ENCODE measurements around the gene ZNF18. TPM values are rescaled to one million over a fixed set of nuclear protein-coding genes. Genes with fewer than 3 reads are reported as not detected.

ZNF18 gene
- total RNA-seq, 2 experiments from 2014 or later: 9.1 TPM

DNA sequence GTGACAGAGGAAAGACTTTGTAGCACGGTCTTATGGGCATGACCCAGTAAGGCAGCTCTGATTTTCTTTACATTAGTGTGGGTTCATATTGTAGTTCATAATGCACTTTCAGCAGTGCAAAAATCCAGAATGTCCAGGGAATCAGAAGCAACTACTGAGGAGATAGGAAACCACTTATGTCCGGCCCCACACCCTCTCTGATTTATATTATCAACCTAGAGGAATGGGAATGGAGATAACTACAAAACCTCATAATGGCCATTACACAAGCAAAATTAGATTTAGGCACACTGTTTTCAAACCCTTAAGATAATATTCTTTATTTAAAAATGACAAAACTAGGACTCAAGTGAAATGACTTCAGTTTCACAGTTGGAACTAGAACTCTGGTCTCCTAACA lies 31.3 kb upstream of the ZNF18 start:
- H3K4me2 ChIP-seq (ENCODE audit: low read length): no peak overlapping the region
- CTCF ChIA-PET (ENCODE audit: unreplicated experiment): no interaction called here
- H3K9me2 ChIP-seq (ENCODE audit: insufficient read depth, low read length): no peaks in the 10 kb centered on the region
- H4K20me1 ChIP-seq (ENCODE audit: insufficient read depth, low read length): peaks cover 34% of the 10 kb centered on the region; the same call in 1 of the 2 replicates
- no peak overlapping the region for H3K27ac ChIP-seq (ENCODE audit: low read depth, low read length, poor library complexity, severe bottlenecking)
- no TSS peak for BruUV-seq (replicated peaks)
- POLR2A ChIA-PET: no interaction called here
- no peaks in the 10 kb centered on the region for H3K9me3 ChIP-seq (ENCODE audit: low read length)
- no peaks in the 10 kb centered on the region for H3K36me3 ChIP-seq (ENCODE audit: insufficient read depth, low read length)
- H3K79me2 ChIP-seq (ENCODE audit: insufficient read depth, low read depth, low read length): peaks cover 46% of the 10 kb centered on the region; the same call in 1 of the 2 replicates
- intact Hi-C loops (cut with micrococcal nuclease; ENCODE audit: unreplicated experiment): no loop called here
- H3K4me3 ChIP-seq (ENCODE audit: low read depth, low read length, poor library complexity, severe bottlenecking): no peak overlapping the region
- TF ChIP-seq, protein P1, sequence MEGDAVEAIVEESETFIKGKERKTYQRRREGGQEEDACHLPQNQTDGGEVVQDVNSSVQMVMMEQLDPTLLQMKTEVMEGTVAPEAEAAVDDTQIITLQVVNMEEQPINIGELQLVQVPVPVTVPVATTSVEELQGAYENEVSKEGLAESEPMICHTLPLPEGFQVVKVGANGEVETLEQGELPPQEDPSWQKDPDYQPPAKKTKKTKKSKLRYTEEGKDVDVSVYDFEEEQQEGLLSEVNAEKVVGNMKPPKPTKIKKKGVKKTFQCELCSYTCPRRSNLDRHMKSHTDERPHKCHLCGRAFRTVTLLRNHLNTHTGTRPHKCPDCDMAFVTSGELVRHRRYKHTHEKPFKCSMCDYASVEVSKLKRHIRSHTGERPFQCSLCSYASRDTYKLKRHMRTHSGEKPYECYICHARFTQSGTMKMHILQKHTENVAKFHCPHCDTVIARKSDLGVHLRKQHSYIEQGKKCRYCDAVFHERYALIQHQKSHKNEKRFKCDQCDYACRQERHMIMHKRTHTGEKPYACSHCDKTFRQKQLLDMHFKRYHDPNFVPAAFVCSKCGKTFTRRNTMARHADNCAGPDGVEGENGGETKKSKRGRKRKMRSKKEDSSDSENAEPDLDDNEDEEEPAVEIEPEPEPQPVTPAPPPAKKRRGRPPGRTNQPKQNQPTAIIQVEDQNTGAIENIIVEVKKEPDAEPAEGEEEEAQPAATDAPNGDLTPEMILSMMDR (conservative IDR thresholded peaks at IDR 0.05; ENCODE audit: low read length): no peak
- no peak for TF ChIP-seq EZH2phosphoT487 (IDR thresholded peaks at IDR 0.05; ENCODE audit: borderline replicate concordance, low read depth, low read length)
- no peak for DNase-seq (ENCODE audit: low spot score)
- no peak overlapping the region for H2AFZ ChIP-seq (ENCODE audit: low read length)
- H3K4me1 ChIP-seq (ENCODE audit: insufficient read depth, low read length, poor library complexity, severe bottlenecking): no peaks in the 10 kb centered on the region

DNA sequence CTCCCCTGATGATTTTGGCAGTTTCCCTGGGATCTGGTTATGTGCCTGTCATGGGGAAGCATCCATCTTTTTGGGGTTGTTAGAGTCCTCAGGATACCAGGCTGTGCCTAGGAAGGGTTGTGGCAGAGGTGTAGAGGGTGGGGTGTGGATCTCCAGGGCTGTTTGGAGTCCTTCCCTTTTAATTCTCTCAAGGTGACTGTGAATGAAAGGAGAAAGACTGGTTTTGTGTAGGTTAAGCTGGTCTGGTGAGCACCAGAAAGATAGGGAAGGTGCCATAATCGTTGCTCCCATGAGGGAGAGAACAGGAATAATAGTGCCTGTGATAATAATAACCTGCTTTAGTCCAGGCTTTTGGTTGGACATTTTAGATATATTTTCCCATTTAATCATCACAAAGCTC lies 30.4 kb upstream of the ZNF18 start:
- no TSS peak for BruUV-seq (replicated peaks)

DNA sequence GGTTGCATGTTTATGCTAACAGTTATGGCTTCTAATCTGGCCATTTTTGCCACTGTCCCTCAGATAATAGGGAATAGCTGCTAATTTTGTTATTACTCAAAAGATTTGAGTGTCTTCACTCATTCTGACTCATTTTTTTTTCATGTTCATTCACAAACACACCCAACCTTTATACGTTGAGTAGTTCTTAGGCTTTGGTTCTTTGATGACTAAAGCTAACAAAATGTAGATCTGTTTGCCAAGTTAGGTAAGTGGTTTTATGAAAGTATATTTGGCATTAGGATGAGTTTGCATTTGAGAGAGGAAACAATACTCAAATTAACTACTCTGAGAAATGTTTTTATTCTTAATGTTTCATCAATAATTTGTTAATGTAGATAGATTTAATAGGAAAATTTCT lies 27.1 kb upstream of the ZNF18 start:
- peaks cover 39% of the 10 kb centered on the region; the same call in 1 of the 2 replicates for H4K20me1 ChIP-seq (ENCODE audit: insufficient read depth, low read length)
- intact Hi-C loops (cut with micrococcal nuclease; ENCODE audit: unreplicated experiment): no loop called here
- no peak overlapping the region for H2AFZ ChIP-seq (ENCODE audit: low read length)
- TF ChIP-seq EZH2phosphoT487 (IDR thresholded peaks at IDR 0.05; ENCODE audit: borderline replicate concordance, low read depth, low read length): no peak
- TF ChIP-seq, protein P1 (conservative IDR thresholded peaks at IDR 0.05; ENCODE audit: low read length): no peak
- no peaks in the 10 kb centered on the region for H3K9me2 ChIP-seq (ENCODE audit: insufficient read depth, low read length)
- H3K79me2 ChIP-seq (ENCODE audit: insufficient read depth, low read depth, low read length): peaks cover 43% of the 10 kb centered on the region; the same call in 1 of the 2 replicates
- BruUV-seq (replicated peaks): no TSS peak
- DNase-seq (ENCODE audit: low spot score): no peak
- no peaks in the 10 kb centered on the region for H3K36me3 ChIP-seq (ENCODE audit: insufficient read depth, low read length)
- CTCF ChIA-PET (ENCODE audit: unreplicated experiment): no interaction called here
- H3K4me2 ChIP-seq (ENCODE audit: low read length): no peak overlapping the region
- POLR2A ChIA-PET: interaction anchor here (1.9 kb wide), 1 partner anchor 10 kb away, joined by 7 read pairs; no protein-coding TSS in a partner anchor
- no peak overlapping the region for H3K4me3 ChIP-seq (ENCODE audit: low read depth, low read length, poor library complexity, severe bottlenecking)
- no peaks in the 10 kb centered on the region for H3K9me3 ChIP-seq (ENCODE audit: low read length)
- peaks cover 17% of the 10 kb centered on the region for H3K4me1 ChIP-seq (ENCODE audit: insufficient read depth, low read length, poor library complexity, severe bottlenecking)
- H3K27ac ChIP-seq (ENCODE audit: low read depth, low read length, poor library complexity, severe bottlenecking): no peak overlapping the region

More for the DNA sequence above, 30.4 kb upstream of the ZNF18 start:
- H2AFZ ChIP-seq (ENCODE audit: low read length): no peak overlapping the region
- no peaks in the 10 kb centered on the region for H3K36me3 ChIP-seq (ENCODE audit: insufficient read depth, low read length)
- H3K4me2 ChIP-seq (ENCODE audit: low read length): no peak overlapping the region
- intact Hi-C loops (cut with micrococcal nuclease; ENCODE audit: unreplicated experiment): no loop called here
- peaks cover under 1% of the 10 kb centered on the region for H3K4me1 ChIP-seq (ENCODE audit: insufficient read depth, low read length, poor library complexity, severe bottlenecking)
- peaks cover 37% of the 10 kb centered on the region; the same call in 1 of the 2 replicates for H4K20me1 ChIP-seq (ENCODE audit: insufficient read depth, low read length)
- no peak overlapping the region for H3K27ac ChIP-seq (ENCODE audit: low read depth, low read length, poor library complexity, severe bottlenecking)
- POLR2A ChIA-PET: interaction anchor here (0.6 to 1.7 kb wide), 2 partner anchors 31 to 209 kb away, joined by 5 to 8 read pairs; partner anchors contain the start of gene ZNF18
- CTCF ChIA-PET (ENCODE audit: unreplicated experiment): no interaction called here
- H3K9me3 ChIP-seq (ENCODE audit: low read length): no peaks in the 10 kb centered on the region
- peaks cover 45% of the 10 kb centered on the region; the same call in 1 of the 2 replicates for H3K79me2 ChIP-seq (ENCODE audit: insufficient read depth, low read depth, low read length)
- TF ChIP-seq, protein P1 (conservative IDR thresholded peaks at IDR 0.05; ENCODE audit: low read length): no peak
- no peak for TF ChIP-seq EZH2phosphoT487 (IDR thresholded peaks at IDR 0.05; ENCODE audit: borderline replicate concordance, low read depth, low read length)
- no peak overlapping the region for H3K4me3 ChIP-seq (ENCODE audit: low read depth, low read length, poor library complexity, severe bottlenecking)
- no peak for DNase-seq (ENCODE audit: low spot score)
- H3K9me2 ChIP-seq (ENCODE audit: insufficient read depth, low read length): no peaks in the 10 kb centered on the region
